ENCODE measurements around the gene EIF4EBP2. TPM values are rescaled to one million over a fixed set of nuclear protein-coding genes. Genes with fewer than 3 reads are reported as not detected.

Gene EIF4EBP2
- polyA plus RNA-seq, 1 experiment = 13.4 TPM

- Histone ChIP-seq H3K36me3 (ENCODE audit: control insufficient read depth, insufficient read depth, low read length) (peaks cover 13% of the 10 kb centered on the region), H3K27me3 (ENCODE audit: control insufficient read depth, insufficient read depth, low read length) (no peaks in the 10 kb centered on the region), H3K4me3 (ENCODE audit: low read depth, low read length) (no peak overlapping the region)
- DNase-seq (ENCODE audit: low read depth) = no peak
- no peak for TF ChIP-seq CTCF (IDR thresholded peaks at IDR 0.05; ENCODE audit: insufficient read depth, low read depth, low read length)
- ChIA-PET POLR2A (no interaction called here), CTCF (interaction anchor here (1.0 to 1.5 kb wide), 2 partner anchors 14 to 44 kb away, joined by 4 read pairs; no protein-coding TSS in a partner anchor)
Observed at GRCh38 chr10:70417568-70417967, 13.6 kb downstream of the EIF4EBP2 start.

GRCh38 chr10:70418229-70418628 lies 14.3 kb downstream of the EIF4EBP2 start:
- Histone ChIP-seq H3K36me3 (ENCODE audit: control insufficient read depth, insufficient read depth, low read length) (peaks cover 16% of the 10 kb centered on the region), H3K27me3 (ENCODE audit: control insufficient read depth, insufficient read depth, low read length) (no peaks in the 10 kb centered on the region), H3K4me3 (ENCODE audit: low read depth, low read length) (no peak overlapping the region)
- no peak for DNase-seq (ENCODE audit: low read depth)
- ChIA-PET POLR2A (interaction anchor here (0.6 kb wide), 1 partner anchor 13 kb away, joined by 4 read pairs; no protein-coding TSS in a partner anchor), CTCF (interaction anchor here (1.5 kb wide), 1 partner anchor 43 kb away, joined by 4 read pairs; no protein-coding TSS in a partner anchor)
- TF ChIP-seq CTCF (IDR thresholded peaks at IDR 0.05; ENCODE audit: insufficient read depth, low read depth, low read length) = no peak

- no peaks in the 10 kb centered on the region for H3K27me3 ChIP-seq (ENCODE audit: control insufficient read depth, insufficient read depth, low read length)
- CTCF ChIA-PET = no interaction called here
- no peak overlapping the region for H3K4me3 ChIP-seq (ENCODE audit: low read depth, low read length)
- H3K36me3 ChIP-seq (ENCODE audit: control insufficient read depth, insufficient read depth, low read length) = peaks cover 16% of the 10 kb centered on the region
- DNase-seq (ENCODE audit: low read depth) = no peak
- TF ChIP-seq CTCF (IDR thresholded peaks at IDR 0.05; ENCODE audit: insufficient read depth, low read depth, low read length) = no peak
- POLR2A ChIA-PET = interaction anchor here (0.6 kb wide), 1 partner anchor 14 kb away, joined by 4 read pairs; no protein-coding TSS in a partner anchor
Observed at GRCh38 chr10:70418713-70419112, 14.8 kb downstream of the EIF4EBP2 start.

- CTCF ChIA-PET = interaction anchor here (0.6 to 2.0 kb wide), 3 partner anchors 9 to 37 kb away, joined by 3 to 7 read pairs (median 3); no protein-coding TSS in a partner anchor
- no peaks in the 10 kb centered on the region for H3K27me3 ChIP-seq (ENCODE audit: control insufficient read depth, insufficient read depth, low read length)
- peaks cover 43% of the 10 kb centered on the region for H3K36me3 ChIP-seq (ENCODE audit: control insufficient read depth, insufficient read depth, low read length)
- H3K4me3 ChIP-seq (ENCODE audit: low read depth, low read length) = no peak overlapping the region
- POLR2A ChIA-PET = no interaction called here
- no peak for TF ChIP-seq CTCF (IDR thresholded peaks at IDR 0.05; ENCODE audit: insufficient read depth, low read depth, low read length)
- DNase-seq (ENCODE audit: low read depth) = no peak
Observed at GRCh38 chr10:70424320-70424719, 20.4 kb downstream of the EIF4EBP2 start.

- DNase-seq (ENCODE audit: low read depth) = no peak
- no peak for TF ChIP-seq CTCF (IDR thresholded peaks at IDR 0.05; ENCODE audit: insufficient read depth, low read depth, low read length)
- Histone ChIP-seq H3K4me3 (ENCODE audit: low read depth, low read length) (no peak overlapping the region), H3K36me3 (ENCODE audit: control insufficient read depth, insufficient read depth, low read length) (peaks cover 43% of the 10 kb centered on the region), H3K27me3 (ENCODE audit: control insufficient read depth, insufficient read depth, low read length) (no peaks in the 10 kb centered on the region)
- CTCF ChIA-PET = interaction anchor here (0.5 to 2.0 kb wide), 4 partner anchors 8 to 208 kb away, joined by 3 to 7 read pairs (median 3); no protein-coding TSS in a partner anchor
- POLR2A ChIA-PET = no interaction called here
Observed at GRCh38 chr10:70425096-70425495, 21.2 kb downstream of the EIF4EBP2 start.

Measured in BJ (cell line).